NCI-H1105 (cell line): ENCODE measurements around the gene RNF20.

Source experiments
- DNase-seq: peaks from one replicate; lab custom pipeline; 2025; lab: John Stamatoyannopoulos, UW

Gene RNF20

DNA sequence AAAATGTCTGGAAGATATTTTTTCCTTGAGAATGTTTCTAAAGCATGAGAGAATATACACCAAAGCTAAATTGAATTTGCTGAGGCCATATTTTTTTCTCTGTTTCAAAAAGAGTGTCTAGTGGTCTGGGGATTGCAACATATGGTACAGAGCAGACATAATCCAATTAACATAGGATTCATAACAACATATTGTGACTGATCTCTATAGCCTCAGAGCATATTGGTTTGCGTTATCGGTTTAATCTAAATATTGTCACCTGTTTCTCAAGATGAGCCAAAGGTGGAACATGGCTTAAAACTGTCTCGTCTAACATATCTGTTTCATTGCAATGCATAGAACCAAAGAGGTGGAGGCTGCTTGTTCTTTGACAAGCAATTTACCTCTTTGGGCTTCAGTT, 57.2 kb downstream of the RNF20 start:
- no peak for DNase-seq

DNA sequence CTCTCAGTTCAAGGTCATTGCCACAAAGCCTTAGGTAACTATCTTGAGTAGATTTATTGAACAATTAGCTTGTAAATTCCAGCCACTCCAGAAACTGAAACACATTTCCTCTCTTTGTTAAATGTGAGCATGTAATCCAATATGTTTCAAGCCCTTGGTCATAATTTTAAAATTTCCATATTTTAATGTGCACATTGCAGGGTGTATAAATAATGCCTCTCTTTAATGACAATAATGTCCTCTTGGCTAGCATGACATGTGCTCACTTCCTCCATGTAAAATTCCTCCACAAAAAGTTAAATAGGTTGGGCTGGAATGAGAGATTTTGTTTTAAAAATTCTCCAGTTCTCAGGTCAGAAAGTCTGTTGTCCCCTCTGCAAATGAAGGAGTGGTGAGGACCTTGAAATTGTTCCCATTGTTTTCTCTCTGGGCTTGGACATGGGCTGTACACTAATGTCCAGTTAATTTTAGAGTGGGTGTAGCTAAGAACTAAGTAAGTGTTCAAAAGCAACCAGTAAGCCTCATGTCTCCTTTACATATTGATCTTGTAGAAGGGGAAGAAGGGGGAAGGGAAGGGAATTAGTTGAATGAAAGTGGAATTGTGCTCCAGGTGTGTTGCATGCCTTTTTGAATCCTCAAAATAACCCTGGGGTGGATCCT, 58.3 kb downstream of the RNF20 start:
- no peak for DNase-seq

DNA sequence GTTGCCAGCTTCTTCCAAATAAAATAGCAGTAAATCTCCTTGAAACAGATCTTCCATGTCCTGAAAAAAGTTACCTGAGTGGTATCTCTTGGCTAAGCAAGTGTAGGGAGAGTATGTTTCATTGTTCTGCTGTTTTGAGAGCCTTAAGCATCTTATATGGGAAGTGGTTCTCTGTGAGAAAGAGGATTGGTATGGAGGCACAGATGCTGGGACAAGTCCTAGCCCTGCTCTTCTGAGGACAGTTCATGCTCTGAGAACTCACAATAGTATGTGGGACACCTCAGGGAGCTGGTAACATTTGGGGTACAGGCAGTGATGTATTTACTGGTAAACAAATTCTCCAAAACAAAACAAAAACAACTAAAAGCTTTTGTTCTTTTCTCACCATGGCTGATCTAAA, 59.1 kb downstream of the RNF20 start:
- no peak for DNase-seq

DNA sequence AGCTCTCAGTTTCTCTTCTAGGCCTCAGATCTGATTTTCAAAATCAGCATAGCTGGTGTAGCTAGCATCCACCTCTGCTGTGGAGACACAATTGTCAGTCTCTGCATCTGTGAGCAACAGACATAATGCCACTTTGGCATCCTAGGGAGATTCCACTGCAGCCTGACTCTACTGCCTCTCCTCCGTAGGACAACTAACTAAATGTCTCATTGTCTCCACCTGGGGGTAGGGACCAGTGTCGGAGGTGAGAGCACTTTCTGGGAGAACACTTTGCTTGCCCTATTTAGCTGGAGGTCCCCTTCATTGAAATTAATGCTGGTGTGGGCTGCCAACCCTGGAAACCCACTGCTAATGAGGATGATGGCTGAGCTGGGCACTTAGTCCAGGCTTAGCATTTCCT, 59.7 kb downstream of the RNF20 start:
- no peak for DNase-seq

DNA sequence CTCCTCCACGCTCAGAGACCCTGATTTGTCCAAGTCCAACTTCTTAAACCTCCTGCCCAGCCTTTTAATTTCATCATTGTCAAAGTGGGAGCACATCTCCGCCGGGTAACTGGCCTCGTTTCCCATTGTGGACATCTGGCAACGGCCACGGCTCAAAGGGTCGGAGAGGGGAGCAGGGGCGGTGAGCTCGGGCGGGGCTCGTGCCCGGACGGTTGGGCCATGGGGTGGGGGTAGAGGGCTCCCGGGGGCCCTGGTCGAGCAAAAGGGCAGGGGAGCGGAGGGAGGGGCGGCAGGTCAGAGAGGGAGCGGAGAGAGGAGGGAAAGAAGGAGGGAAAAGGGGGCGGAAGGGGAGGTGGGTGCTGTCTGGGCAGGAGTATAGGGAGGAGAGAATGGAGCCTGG, 61.1 kb downstream of the RNF20 start, which contains the start of gene PPP3R2:
TSS of gene PPP3R2 (minus strand) at position 174 of the 400 bp plus-strand sequence. CDS start at position 126, 48 bp downstream.
- no peak for DNase-seq

DNA sequence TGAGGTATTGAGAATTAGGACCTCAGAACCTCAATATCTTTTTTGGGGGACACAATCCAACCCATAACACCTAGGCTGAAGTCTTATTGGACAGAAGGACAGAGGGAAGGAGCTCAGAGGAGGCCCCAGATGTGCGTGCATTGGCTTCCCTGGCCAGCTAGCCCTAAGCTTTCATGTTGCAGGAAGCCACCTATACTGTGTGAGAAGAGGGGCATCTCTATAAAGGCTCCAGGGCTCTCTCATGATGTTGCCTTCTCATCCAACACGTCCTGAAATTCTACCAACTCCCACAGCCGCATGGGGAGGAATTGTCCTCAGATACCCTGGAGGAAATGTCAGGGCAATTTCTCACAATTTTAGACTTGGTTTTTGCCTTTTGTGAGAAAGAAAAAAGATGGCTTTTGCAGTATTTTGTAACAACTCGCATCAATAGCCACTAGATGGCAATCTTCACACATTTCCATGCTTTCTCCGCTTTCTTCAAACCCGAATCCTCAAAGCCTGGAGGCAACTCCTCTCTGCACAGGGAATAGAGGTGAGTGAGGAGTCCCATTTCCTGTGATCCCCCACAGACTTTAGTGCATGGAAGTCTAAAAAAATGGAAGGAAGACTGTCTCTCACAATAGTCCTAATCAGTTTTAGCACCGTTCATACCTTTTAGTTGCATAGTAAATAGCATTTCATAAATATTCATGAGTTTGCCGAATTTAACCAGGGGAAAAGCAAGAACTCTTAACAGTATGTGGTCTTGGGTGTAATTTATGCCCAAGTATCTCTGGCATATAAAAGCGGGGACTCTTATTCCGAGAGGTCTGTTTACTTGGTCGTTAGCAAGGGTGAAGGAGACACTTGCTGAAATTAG, 68.5 kb downstream of the RNF20 start:
- peak; percentile 32 for DNase-seq

DNA sequence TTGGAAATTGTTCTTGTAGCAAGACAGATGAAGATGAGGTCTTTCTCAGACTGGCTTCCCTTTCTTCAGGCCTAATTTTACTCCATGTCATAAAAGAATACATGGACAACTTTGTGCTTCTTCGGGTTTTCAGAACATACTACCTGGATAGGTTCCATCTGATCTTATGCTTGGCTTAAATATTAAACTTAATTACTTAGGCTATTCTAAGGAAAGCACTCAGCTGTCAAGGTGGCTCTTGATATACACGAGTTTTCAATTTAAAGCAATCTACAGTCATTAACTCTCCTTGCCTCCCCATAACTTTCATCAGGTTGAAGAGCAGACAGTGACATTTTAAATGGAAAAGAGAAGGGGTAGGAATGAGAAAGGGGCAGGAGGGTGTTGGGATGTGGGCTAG, 70.6 kb downstream of the RNF20 start:
- no peak for DNase-seq

DNA sequence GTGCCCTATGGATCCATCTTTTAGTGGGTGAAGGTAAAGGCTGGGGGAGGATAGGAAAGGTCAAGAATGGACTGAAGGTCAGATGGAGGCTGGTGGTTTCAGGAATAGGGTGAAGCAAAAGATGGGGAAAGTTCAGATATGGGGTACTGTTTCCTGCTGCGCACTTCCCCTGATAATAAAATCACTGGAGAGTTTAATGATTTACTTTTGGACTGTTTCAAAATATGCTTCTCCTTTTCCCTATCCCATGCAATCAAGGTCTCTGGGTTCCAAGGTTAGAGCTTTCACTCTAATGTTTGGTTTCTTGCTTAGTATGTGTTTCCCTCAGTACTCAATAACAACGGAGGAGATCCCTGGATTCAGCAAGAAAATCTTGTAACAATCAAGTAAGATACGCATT, 71.9 kb downstream of the RNF20 start:
- no peak for DNase-seq
